ENCODE data around the gene TTLL5.

DNA sequence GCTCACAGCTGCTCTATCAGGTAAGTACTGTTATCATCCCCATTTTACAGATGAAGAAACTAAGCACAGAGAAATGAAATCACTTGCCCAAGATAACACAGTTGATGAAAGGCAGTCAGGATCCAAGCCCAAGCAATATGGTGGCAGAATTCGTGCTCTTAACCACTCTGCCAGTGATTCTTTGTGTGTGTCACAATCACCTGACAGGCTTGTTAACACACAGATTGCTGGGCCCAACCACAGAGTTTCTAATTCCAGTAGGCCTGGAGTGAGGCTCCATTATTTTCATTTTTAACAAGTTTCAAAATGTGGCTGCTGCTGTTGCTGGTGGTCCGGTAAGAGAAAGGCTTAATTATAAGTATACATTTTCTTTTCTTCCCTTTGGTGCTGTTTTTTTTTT lies 186.5 kb downstream of the TTLL5 start:
- TF ChIP-seq CTCF (IDR thresholded peaks at IDR 0.05) (no peak), POLR2A (IDR thresholded peaks at IDR 0.05) (no peak)
